Measurements from ENCODE around the gene PRICKLE2.

The PRICKLE2 gene

GRCh38 chr3:64213224-64213878 lies 11.9 kb downstream of the PRICKLE2 start:
- no peaks in the 10 kb centered on the region for H3K36me3 ChIP-seq (ENCODE audit: control insufficient read depth, insufficient read depth, low read length)
- H3K4me3 ChIP-seq (ENCODE audit: insufficient read depth, low read depth, low read length, poor library complexity, severe bottlenecking): no peak overlapping the region
- no peak overlapping the region for H3K27ac ChIP-seq (ENCODE audit: insufficient read depth, low read length, poor library complexity, severe bottlenecking)
- no peaks in the 10 kb centered on the region for H3K27me3 ChIP-seq (replicated peaks; ENCODE audit: control insufficient read depth, insufficient read depth, low read length, poor library complexity, severe bottlenecking)
- H3K9me3 ChIP-seq (ENCODE audit: control insufficient read depth, low read length): no peaks in the 10 kb centered on the region
- DNase-seq: no peak
- no peaks in the 10 kb centered on the region for H3K4me1 ChIP-seq (ENCODE audit: control insufficient read depth, insufficient read depth, low read length, poor library complexity, severe bottlenecking)

GRCh38 chr3:64209866-64210621 lies 15.2 kb downstream of the PRICKLE2 start:
- Histone ChIP-seq H3K27me3 (replicated peaks; ENCODE audit: control insufficient read depth, insufficient read depth, low read length, poor library complexity, severe bottlenecking) (no peaks in the 10 kb centered on the region), H3K27ac (ENCODE audit: insufficient read depth, low read length, poor library complexity, severe bottlenecking) (no peak overlapping the region), H3K4me3 (ENCODE audit: insufficient read depth, low read depth, low read length, poor library complexity, severe bottlenecking) (no peak overlapping the region), H3K36me3 (ENCODE audit: control insufficient read depth, insufficient read depth, low read length) (no peaks in the 10 kb centered on the region), H3K4me1 (ENCODE audit: control insufficient read depth, insufficient read depth, low read length, poor library complexity, severe bottlenecking) (no peaks in the 10 kb centered on the region), H3K9me3 (ENCODE audit: control insufficient read depth, low read length) (no peaks in the 10 kb centered on the region)
- DNase-seq: no peak

DNA sequence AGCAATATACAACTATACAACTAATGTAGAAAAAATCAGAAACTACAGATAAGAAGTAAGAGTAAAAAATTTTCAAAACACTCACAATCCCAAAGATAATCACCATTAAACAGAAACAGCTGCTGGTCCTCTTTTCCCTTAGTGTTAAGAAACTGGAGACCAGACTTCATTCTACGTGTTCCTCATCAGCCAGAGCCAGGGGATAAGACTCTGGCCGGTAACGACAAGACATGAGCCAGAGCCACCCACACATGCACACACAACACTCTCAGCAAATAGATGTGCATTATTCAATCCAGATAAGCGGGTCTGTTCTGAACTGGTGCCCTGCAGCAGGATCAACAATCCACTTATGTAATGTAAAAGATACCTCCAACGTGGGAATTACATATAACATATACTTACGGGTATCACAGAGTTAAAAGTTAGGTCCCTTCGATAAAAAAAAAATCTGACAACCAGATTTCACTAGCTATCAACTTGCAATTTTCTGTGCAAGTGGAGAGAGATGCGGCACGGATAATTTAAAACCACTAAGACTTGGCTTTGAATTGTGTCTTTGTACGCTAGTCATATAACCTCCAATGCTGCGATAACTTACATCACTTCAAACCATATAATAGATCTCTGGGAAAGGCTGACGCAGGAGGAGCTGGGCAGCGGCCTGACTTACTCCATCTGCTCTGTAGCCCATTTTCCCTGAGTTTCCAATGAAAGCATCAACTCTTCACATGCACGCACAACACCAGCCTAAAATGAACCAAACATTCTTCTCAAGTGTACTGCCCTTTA lies 17.8 kb downstream of the PRICKLE2 start:
- Histone ChIP-seq H3K36me3 (ENCODE audit: control insufficient read depth, insufficient read depth, low read length) (no peaks in the 10 kb centered on the region), H3K9me3 (ENCODE audit: control insufficient read depth, low read length) (no peaks in the 10 kb centered on the region), H3K27ac (ENCODE audit: insufficient read depth, low read length, poor library complexity, severe bottlenecking) (no peak overlapping the region), H3K27me3 (replicated peaks; ENCODE audit: control insufficient read depth, insufficient read depth, low read length, poor library complexity, severe bottlenecking) (no peaks in the 10 kb centered on the region), H3K4me1 (ENCODE audit: control insufficient read depth, insufficient read depth, low read length, poor library complexity, severe bottlenecking) (no peaks in the 10 kb centered on the region), H3K4me3 (ENCODE audit: insufficient read depth, low read depth, low read length, poor library complexity, severe bottlenecking) (no peak overlapping the region)
- no peak for DNase-seq

GRCh38 chr3:64203969-64204908 lies 21.0 kb downstream of the PRICKLE2 start:
- no peak for DNase-seq
- H3K27ac ChIP-seq (ENCODE audit: insufficient read depth, low read length, poor library complexity, severe bottlenecking): no peak overlapping the region
- no peaks in the 10 kb centered on the region for H3K36me3 ChIP-seq (ENCODE audit: control insufficient read depth, insufficient read depth, low read length)
- H3K27me3 ChIP-seq (replicated peaks; ENCODE audit: control insufficient read depth, insufficient read depth, low read length, poor library complexity, severe bottlenecking): no peaks in the 10 kb centered on the region
- H3K4me1 ChIP-seq (ENCODE audit: control insufficient read depth, insufficient read depth, low read length, poor library complexity, severe bottlenecking): no peaks in the 10 kb centered on the region
- no peak overlapping the region for H3K4me3 ChIP-seq (ENCODE audit: insufficient read depth, low read depth, low read length, poor library complexity, severe bottlenecking)
- no peaks in the 10 kb centered on the region for H3K9me3 ChIP-seq (ENCODE audit: control insufficient read depth, low read length)

DNA sequence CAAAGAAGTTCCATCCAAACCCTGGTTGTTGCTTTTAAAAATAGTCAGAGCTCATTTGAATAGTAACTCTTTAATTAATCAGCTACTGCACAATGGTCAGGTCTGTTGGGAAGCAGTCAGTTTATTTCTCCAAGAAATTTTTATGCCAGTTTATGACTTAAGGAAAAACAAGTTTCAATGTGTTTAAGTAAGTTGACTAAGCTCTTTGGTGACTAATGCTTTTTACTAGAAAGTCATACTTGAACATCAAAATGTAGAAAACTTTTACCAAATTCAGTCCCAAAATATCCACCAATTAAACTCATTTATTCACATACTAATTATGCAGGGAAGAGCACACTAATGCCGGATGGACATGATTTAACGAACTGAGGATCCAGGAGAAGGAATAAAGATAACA lies 22.1 kb downstream of the PRICKLE2 start:
- H3K36me3 ChIP-seq (ENCODE audit: control insufficient read depth, insufficient read depth, low read length): no peaks in the 10 kb centered on the region
- H3K4me3 ChIP-seq (ENCODE audit: insufficient read depth, low read depth, low read length, poor library complexity, severe bottlenecking): no peak overlapping the region
- no peaks in the 10 kb centered on the region for H3K27me3 ChIP-seq (replicated peaks; ENCODE audit: control insufficient read depth, insufficient read depth, low read length, poor library complexity, severe bottlenecking)
- H3K9me3 ChIP-seq (ENCODE audit: control insufficient read depth, low read length): no peaks in the 10 kb centered on the region
- DNase-seq: no peak
- H3K27ac ChIP-seq (ENCODE audit: insufficient read depth, low read length, poor library complexity, severe bottlenecking): no peak overlapping the region
- no peaks in the 10 kb centered on the region for H3K4me1 ChIP-seq (ENCODE audit: control insufficient read depth, insufficient read depth, low read length, poor library complexity, severe bottlenecking)

DNA sequence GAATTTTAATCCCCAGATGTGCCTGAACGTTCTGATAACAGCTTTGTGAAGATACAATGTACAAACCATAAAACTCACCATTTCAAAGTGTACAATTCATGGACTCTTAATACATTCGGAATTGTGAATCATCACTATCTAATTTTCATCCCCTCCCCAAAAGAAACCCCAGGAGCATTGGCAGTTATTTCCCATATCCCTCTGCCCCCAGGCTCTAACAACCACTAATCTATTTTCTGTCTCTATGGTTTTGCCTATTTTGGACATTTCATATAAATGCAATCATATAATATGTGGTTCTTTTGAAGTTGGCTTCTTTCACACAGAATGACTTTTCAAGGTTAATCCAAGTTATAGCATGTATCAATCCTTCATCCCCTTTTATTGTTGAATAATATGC lies 25.3 kb downstream of the PRICKLE2 start:
- Histone ChIP-seq H3K27ac (ENCODE audit: insufficient read depth, low read length, poor library complexity, severe bottlenecking) (no peak overlapping the region), H3K36me3 (ENCODE audit: control insufficient read depth, insufficient read depth, low read length) (no peaks in the 10 kb centered on the region), H3K27me3 (replicated peaks; ENCODE audit: control insufficient read depth, insufficient read depth, low read length, poor library complexity, severe bottlenecking) (no peaks in the 10 kb centered on the region), H3K9me3 (ENCODE audit: control insufficient read depth, low read length) (no peaks in the 10 kb centered on the region), H3K4me1 (ENCODE audit: control insufficient read depth, insufficient read depth, low read length, poor library complexity, severe bottlenecking) (no peaks in the 10 kb centered on the region), H3K4me3 (ENCODE audit: insufficient read depth, low read depth, low read length, poor library complexity, severe bottlenecking) (no peak overlapping the region)
- no peak for DNase-seq

- no peaks in the 10 kb centered on the region for H3K9me3 ChIP-seq (ENCODE audit: control insufficient read depth, low read length)
- H3K4me3 ChIP-seq (ENCODE audit: insufficient read depth, low read depth, low read length, poor library complexity, severe bottlenecking): no peak overlapping the region
- H3K36me3 ChIP-seq (ENCODE audit: control insufficient read depth, insufficient read depth, low read length): no peaks in the 10 kb centered on the region
- H3K27me3 ChIP-seq (replicated peaks; ENCODE audit: control insufficient read depth, insufficient read depth, low read length, poor library complexity, severe bottlenecking): no peaks in the 10 kb centered on the region
- DNase-seq: no peak
- no peak overlapping the region for H3K27ac ChIP-seq (ENCODE audit: insufficient read depth, low read length, poor library complexity, severe bottlenecking)
- no peaks in the 10 kb centered on the region for H3K4me1 ChIP-seq (ENCODE audit: control insufficient read depth, insufficient read depth, low read length, poor library complexity, severe bottlenecking)
Observed at GRCh38 chr3:64196236-64196929, 28.9 kb downstream of the PRICKLE2 start.

- Histone ChIP-seq H3K4me1 (ENCODE audit: control insufficient read depth, insufficient read depth, low read length, poor library complexity, severe bottlenecking) (no peaks in the 10 kb centered on the region), H3K27me3 (replicated peaks; ENCODE audit: control insufficient read depth, insufficient read depth, low read length, poor library complexity, severe bottlenecking) (no peaks in the 10 kb centered on the region), H3K27ac (ENCODE audit: insufficient read depth, low read length, poor library complexity, severe bottlenecking) (no peak overlapping the region), H3K9me3 (ENCODE audit: control insufficient read depth, low read length) (no peaks in the 10 kb centered on the region), H3K4me3 (ENCODE audit: insufficient read depth, low read depth, low read length, poor library complexity, severe bottlenecking) (no peak overlapping the region), H3K36me3 (ENCODE audit: control insufficient read depth, insufficient read depth, low read length) (no peaks in the 10 kb centered on the region)
- DNase-seq: no peak
Observed at GRCh38 chr3:64195789-64196188, 29.5 kb downstream of the PRICKLE2 start.

DNA sequence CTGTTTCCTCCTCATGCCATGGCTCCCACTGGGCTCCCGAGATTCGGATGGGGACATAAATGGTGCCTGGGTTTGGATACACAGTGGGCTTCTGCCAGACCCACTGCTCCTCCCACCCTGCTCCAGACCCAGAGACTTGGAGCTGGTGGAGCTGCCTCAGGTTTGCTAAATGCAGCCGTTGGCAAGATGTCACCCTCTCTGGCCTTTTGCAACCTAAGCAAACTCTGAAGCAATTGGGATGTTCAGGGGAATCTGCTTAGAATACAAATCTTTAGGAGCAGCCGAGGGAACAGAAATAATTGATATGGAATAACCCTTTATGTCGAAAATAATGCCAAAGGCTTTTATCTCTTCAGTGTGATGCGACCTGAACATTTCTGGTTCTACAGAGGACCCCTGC lies 33.4 kb downstream of the PRICKLE2 start:
- Histone ChIP-seq H3K4me1 (ENCODE audit: control insufficient read depth, insufficient read depth, low read length, poor library complexity, severe bottlenecking) (no peaks in the 10 kb centered on the region), H3K36me3 (ENCODE audit: control insufficient read depth, insufficient read depth, low read length) (no peaks in the 10 kb centered on the region), H3K4me3 (ENCODE audit: insufficient read depth, low read depth, low read length, poor library complexity, severe bottlenecking) (no peak overlapping the region), H3K27me3 (replicated peaks; ENCODE audit: control insufficient read depth, insufficient read depth, low read length, poor library complexity, severe bottlenecking) (no peaks in the 10 kb centered on the region), H3K9me3 (ENCODE audit: control insufficient read depth, low read length) (no peaks in the 10 kb centered on the region), H3K27ac (ENCODE audit: insufficient read depth, low read length, poor library complexity, severe bottlenecking) (no peak overlapping the region)
- no peak for DNase-seq
